Epidermal melanocyte (primary cell): ENCODE results near the gene WNK1.

Experiments used
- DNase-seq: peaks from one replicate; pipeline ENCODE4 v3.0.0; 2011; ENCODE audit warnings: low spot score; ENCODE audit not compliant: insufficient read length

The WNK1 gene

DNA sequence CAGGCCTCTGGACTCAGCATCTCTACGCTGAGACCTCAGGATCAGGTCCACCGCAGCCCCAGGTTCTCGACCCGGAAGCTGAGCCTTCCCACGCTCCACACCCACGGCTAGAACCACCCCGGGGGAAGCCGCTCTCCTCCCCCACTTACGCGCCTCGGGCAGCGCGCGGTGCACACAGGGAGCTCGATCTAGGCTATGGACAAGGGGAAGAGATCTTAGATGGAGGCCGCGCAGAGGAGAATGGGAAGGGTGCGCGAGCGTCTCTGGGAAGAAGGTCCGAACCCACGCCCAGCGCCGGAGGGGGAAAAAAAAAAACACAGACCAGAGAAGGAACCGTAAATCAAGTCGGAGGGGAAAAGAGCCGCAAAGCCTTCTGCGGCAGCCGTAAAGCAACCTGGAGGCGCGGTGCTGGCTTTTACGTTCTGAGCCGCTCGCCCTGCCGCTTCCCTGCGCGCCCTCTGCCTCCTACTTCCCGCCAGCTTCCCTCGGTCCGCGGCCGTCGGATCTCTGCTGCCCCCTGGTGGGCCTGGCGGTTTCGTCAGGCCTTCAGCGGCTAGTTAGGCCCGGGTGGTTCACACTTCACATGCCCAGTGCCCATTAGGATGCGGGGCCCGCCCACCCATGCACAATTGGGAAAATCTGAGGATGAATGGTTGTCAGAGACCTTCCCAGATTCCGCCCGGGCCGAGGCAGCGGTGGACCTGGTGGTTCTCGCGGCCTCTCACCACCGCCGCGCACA lies 197.2 kb downstream of the WNK1 start, which contains the start of gene RAD52:
RAD52 (minus strand) TSS at position 242 of the 739 bp plus-strand sequence. CDS start 16,636 bp downstream, outside the sequence.
- DNase-seq: peak; percentile 64

DNA sequence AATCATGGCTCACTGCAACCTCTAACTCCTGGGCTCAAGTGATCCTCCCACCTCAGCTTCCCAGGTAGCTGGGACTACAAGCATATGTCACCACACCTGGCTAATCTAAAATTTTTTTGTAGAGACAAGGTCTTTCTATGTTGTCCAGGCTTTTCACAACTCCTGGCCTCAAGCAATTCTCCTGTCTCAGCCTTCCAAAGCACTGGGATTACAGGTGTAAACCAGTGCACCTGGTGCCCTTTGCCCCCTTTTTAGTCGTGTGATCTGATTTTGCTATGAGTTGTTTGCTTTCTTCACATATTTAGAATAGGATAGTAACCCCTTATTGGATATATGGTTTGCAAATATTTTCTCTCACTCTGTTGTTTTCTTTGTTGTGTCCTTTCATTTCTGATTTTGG lies 198.8 kb downstream of the WNK1 start:
- DNase-seq: no peak

DNA sequence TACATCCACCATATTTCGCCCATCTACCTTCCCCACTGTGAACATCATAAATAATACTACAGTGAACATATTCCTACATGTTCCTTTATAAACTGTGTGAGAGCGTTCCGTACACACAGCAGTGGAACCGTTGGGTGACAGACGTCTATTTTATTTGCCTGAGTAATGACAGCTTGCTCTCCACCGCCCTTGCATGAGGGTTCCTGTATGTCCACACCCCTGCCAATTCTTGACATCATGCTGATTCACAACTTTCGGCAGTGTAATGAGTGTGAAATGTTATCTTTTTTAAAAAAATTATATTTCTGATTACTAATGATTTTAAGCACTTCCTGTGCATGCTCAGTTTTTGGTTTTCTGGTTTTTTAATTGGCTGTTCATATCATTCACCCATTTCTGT lies 201.4 kb downstream of the WNK1 start:
- no peak for DNase-seq

DNA sequence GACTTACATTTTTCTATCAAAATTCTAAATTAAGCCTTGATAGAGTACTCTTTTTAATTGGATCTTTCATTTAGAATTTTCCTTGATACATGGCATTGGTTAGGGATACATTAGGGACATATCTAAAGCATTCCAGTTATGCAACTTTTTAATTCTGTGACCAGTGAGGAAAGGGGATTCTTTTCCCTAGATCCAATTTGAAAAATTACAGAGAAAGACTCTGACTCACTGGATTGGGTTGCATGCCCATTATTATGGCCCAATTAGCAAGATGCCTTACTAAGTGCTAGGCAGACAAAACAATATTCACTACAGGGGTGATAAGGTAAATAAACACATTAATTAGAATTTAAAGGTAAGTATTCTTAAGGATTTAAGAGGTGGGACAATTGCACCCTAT lies 202.4 kb downstream of the WNK1 start:
- no peak for DNase-seq

DNA sequence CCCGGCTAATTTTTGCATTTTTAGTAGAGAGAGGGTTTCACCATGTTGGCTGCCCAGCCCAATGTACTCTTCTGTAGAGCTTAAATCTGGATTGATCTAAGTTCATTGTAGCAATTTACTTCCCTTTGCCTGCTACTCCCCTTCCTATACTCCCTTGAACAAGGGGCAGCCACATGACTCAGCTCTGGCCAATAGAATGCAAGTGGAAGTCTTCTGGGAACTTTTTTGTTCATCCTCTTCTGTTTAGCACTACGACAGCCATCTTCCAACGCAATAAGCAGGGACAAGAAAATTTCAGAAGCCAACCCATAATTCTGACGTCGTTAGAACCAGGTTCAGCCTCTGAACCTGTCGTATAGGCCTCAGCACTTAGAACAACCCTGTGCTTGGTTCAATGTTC lies 203.6 kb downstream of the WNK1 start:
- DNase-seq: no peak

DNA sequence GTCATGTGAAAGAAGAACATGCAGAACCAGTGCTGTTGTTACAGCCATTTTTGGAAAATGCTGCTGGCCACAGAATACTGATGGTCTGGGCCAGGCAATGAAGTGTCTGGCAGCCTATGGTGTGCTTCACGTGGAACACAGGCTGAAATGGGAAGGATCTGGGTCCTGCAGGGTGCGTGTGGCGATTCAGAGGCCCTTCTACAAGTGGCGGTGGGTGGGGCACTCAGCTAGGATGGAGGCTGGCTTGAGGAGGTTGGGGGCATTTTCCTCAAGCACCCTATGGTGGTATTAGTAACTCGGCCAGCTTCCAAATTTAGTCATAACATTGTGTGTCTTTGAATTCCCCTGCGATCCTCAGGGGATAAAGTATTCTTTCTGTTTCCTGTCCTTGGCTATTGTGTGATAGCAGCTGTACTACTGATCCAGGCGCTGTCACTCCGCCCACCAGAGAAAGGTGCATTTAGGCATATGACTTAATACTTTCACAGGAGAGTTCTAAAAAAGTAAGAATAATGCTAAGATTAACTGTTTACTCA lies 206.3 kb downstream of the WNK1 start:
- DNase-seq: no peak
